SK-N-SH treated with all-trans-retinoic acid at 6 μM for 48 hours (cell line): ENCODE results near the gene ARHGEF11.

Source experiments
- CSDC2 ChIP-seq: fragments of 250-450 bp; sonication (Bioruptor Pico); IDR thresholded peaks from 2 replicates; pipeline ENCODE4 v1.5.0; 2020; ENCODE audit warnings: mild to moderate bottlenecking, moderate library complexity
- ISL1 ChIP-seq: fragments of 250-450 bp; sonication (Bioruptor Pico); IDR thresholded peaks from 2 replicates; pipeline ENCODE4 v2.1.2; 2022; ENCODE audit warnings: mild to moderate bottlenecking, moderate library complexity
- RARB ChIP-seq: fragments of 250-450 bp; sonication (Bioruptor Pico); IDR thresholded peaks from 2 replicates; pipeline ENCODE4 v1.8.0; 2021; ENCODE audit warnings: mild to moderate bottlenecking, moderate library complexity
- TOX ChIP-seq: fragments of 250-450 bp; sonication (Bioruptor Pico); IDR thresholded peaks from 2 replicates; pipeline ENCODE4 v1.8.0; 2021; ENCODE audit warnings: mild to moderate bottlenecking, moderate library complexity, borderline replicate concordance
- ZC3H10 ChIP-seq: fragments of 250-450 bp; sonication (Bioruptor Pico); IDR thresholded peaks from 2 replicates; pipeline ENCODE4 v1.5.1; 2021; ENCODE audit warnings: mild to moderate bottlenecking, moderate library complexity
- ZFP30 ChIP-seq: fragments of 450-650 bp; formaldehyde crosslinking; IDR thresholded peaks from 2 replicates; pipeline ENCODE4 v1.5.0; 2022; ENCODE audit warnings: mild to moderate bottlenecking, moderate library complexity
- TF ChIP-seq, protein P1 (sequence below): fragments of 250-450 bp; sonication (Bioruptor Pico); IDR thresholded peaks from 2 replicates; pipeline ENCODE4 v1.8.0; 2020; ENCODE audit warnings: mild to moderate bottlenecking, moderate library complexity, borderline replicate concordance

DNA sequence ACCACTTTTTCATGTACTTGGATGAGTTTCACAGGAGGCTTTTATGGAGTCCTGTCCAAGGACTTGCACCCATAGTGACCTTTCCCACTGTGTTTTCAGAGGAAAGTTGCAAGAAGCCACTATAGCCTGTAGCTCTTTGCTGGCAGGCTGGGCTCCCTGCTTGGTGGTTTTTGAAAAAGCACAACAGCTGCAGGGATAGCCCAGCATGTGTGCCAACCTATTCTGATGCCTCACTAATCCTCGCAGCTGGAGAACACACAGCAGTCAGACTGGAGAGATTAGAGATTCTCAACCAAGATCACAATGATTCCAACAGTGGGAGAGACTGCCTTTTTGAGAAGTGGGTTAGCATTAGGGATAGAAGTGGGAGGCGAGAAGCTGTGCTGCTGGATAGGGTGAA is 24.1 kb upstream of the ARHGEF11 start:
- TF ChIP-seq ISL1 (CRISPR knock-in tag) (no peak), RARB (CRISPR knock-in tag) (no peak), ZC3H10 (CRISPR knock-in tag) (no peak), TOX (CRISPR knock-in tag) (no peak), ZFP30 (CRISPR knock-in tag) (no peak), CSDC2 (CRISPR knock-in tag) (no peak)
- TF ChIP-seq, protein P1, sequence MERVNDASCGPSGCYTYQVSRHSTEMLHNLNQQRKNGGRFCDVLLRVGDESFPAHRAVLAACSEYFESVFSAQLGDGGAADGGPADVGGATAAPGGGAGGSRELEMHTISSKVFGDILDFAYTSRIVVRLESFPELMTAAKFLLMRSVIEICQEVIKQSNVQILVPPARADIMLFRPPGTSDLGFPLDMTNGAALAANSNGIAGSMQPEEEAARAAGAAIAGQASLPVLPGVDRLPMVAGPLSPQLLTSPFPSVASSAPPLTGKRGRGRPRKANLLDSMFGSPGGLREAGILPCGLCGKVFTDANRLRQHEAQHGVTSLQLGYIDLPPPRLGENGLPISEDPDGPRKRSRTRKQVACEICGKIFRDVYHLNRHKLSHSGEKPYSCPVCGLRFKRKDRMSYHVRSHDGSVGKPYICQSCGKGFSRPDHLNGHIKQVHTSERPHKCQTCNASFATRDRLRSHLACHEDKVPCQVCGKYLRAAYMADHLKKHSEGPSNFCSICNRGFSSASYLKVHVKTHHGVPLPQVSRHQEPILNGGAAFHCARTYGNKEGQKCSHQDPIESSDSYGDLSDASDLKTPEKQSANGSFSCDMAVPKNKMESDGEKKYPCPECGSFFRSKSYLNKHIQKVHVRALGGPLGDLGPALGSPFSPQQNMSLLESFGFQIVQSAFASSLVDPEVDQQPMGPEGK (CRISPR knock-in tag), result no peak
